ENCODE results near the gene TRAPPC1. TPM values are rescaled to one million over a fixed set of nuclear protein-coding genes. Genes with fewer than 3 reads are reported as not detected.

The TRAPPC1 gene
- total RNA-seq, 2 donors from 2014 or later: 179 to 180 TPM

DNA sequence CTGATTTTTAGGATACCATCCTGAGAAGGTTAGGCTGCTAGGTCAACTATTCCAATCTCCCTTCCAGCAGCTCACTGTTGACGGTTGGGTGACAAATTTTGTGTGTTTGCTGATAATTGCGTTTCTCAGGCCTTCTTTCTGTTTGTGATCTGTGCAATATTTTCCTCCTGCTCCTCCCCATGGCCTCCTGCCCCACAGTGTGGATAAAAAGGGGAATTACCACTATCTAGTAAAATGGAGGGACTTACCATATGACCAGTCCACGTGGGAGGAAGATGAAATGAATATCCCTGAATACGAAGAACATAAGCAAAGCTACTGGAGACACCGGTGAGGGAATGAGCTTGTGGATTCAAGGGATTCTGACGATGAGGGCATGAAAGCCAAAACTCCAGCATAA, 34.0 kb downstream of the TRAPPC1 start:
- Mint-ChIP-seq H3K9me3 (no peaks in the 10 kb centered on the region), H3K27me3 (no peaks in the 10 kb centered on the region), H3K36me3 (ENCODE audit: low read depth) (no peaks in the 10 kb centered on the region), H3K4me1 (peaks cover 22% of the 10 kb centered on the region), H3K27ac (peak overlapping the region; percentile 83), H3K4me3 (peak overlapping the region; percentile 50)
- peak; percentile 96 for ATAC-seq (replicated peaks)

DNA sequence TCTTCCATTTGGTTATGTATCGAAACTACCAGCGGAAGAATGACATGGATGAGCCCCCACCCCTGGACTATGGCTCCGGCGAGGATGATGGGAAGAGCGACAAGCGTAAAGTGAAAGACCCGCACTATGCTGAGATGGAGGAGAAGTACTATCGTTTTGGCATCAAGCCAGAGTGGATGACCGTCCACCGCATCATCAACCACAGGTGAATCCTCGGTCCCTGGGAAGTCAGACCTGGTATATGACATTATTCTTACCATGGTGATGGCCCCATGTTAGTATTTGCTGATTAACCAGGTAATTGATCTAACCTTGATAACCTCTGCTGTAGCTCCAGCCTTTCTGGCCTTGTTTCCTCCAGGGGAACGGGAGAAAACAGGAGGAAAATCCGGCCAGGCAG, 34.7 kb downstream of the TRAPPC1 start:
- Mint-ChIP-seq H3K27me3 (no peaks in the 10 kb centered on the region), H3K4me1 (peaks cover 22% of the 10 kb centered on the region), H3K36me3 (ENCODE audit: low read depth) (no peaks in the 10 kb centered on the region), H3K9me3 (no peaks in the 10 kb centered on the region), H3K4me3 (peak overlapping the region; percentile 50), H3K27ac (peak overlapping the region; percentile 83)
- peak; percentile 50 for ATAC-seq (replicated peaks)

DNA sequence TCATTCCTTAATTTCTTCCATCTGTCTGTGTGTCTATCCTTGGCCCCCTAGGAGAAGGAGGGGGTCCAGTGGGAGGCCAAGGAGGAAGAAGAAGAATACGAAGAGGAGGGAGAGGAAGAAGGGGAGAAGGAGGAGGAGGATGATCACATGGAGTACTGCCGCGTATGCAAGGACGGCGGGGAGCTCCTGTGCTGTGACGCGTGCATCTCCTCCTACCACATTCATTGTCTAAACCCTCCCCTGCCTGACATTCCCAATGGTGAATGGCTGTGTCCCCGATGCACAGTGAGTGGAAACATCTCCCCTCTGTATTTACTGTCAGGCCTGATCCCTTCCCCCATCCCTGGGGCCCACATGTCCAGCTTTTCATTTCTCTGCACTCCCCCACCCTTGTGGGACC, 36.9 kb downstream of the TRAPPC1 start:
- Mint-ChIP-seq H3K27me3 (no peaks in the 10 kb centered on the region), H3K9me3 (no peaks in the 10 kb centered on the region), H3K36me3 (ENCODE audit: low read depth) (no peaks in the 10 kb centered on the region), H3K4me1 (peaks cover 27% of the 10 kb centered on the region), H3K4me3 (no peak overlapping the region), H3K27ac (peak overlapping the region; percentile 39)
- no peak for ATAC-seq (replicated peaks)

DNA sequence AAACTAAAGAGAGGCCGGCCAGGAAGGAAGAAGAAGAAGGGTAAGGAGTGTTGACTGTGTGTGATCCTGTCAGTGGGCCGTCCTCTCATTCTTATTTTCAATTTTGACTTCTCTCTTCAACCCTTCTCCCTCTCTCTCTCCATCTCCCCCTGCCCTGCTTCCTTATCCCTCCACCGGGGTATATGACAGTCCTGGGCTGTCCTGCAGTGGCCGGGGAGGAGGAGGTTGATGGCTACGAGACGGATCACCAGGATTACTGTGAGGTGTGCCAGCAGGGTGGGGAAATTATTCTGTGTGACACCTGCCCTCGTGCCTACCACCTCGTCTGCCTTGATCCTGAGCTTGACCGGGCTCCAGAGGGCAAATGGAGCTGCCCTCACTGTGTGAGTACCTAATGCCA, 37.5 kb downstream of the TRAPPC1 start:
- Mint-ChIP-seq H3K9me3 (no peaks in the 10 kb centered on the region), H3K36me3 (ENCODE audit: low read depth) (no peaks in the 10 kb centered on the region), H3K4me3 (no peak overlapping the region), H3K4me1 (peaks cover 26% of the 10 kb centered on the region), H3K27ac (peak overlapping the region; percentile 39), H3K27me3 (no peaks in the 10 kb centered on the region)
- no peak for ATAC-seq (replicated peaks)

DNA sequence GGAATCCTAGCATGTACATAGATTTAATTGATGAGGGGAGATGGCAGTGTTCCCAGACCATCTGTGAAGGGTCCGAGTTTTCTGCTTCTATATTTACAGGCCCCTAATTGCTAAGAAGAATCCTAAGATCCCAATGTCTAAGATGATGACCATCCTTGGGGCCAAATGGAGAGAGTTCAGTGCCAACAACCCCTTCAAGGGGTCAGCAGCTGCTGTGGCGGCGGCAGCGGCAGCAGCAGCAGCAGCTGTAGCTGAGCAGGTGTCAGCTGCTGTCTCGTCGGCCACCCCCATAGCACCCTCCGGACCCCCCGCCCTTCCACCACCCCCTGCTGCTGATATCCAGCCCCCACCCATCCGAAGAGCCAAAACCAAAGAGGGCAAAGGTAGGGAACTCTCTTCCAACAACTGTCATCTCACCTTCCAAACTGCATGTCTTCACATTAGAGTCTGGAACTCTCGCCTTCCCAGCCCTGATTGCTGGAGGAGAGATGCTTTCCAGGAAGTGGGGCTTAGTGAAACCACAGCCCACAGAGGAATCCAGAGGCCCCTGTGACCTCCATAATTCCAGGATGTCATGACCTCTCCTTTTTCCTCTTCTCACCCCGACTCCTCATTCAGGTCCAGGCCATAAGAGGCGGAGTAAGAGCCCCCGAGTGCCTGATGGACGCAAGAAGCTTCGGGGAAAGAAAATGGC, 38.4 kb downstream of the TRAPPC1 start:
- Mint-ChIP-seq H3K27me3 (no peaks in the 10 kb centered on the region), H3K9me3 (no peaks in the 10 kb centered on the region), H3K36me3 (ENCODE audit: low read depth) (no peaks in the 10 kb centered on the region), H3K4me1 (peaks cover 26% of the 10 kb centered on the region), H3K4me3 (no peak overlapping the region), H3K27ac (no peak overlapping the region)
- ATAC-seq (replicated peaks): no peak

DNA sequence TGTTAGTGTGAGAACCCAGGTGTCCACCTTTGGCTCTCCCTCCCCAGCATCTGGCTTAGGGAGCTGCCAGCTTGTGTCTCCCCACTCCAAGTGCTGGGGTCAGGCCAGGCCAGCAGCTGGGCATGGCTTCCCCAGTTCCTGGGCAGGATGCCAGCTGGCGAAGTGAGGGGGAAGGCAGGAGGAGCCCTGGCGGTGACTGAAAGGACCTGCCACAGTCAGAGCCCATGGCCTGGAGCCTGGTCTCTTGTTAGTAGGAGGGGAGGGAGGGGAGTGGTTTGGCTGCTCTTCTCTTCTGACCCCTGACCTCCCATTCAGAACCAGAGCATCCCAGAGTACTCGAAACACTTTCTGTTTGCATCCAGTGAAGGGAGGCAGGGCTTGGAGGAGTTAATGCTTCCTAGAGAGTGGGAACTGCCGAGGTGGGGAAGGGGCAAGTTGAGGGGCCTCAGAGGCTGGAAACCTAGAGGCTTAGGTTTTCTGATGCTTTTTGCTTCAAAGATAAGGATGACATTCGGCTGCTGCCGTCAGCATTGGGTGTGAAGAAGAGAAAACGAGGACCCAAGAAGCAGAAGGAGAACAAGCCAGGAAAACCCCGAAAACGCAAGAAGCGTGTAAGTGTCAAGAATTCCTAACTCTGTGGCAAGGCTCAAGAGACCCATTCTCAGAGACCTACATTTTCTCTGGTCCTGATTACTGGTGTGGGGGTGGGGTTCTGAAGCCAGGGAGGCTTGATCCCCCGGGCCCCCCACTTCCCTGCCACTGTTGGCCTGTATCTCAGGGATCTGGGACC, 42.4 kb downstream of the TRAPPC1 start:
- H3K27ac Mint-ChIP-seq: no peak overlapping the region
- peak; percentile 5 for ATAC-seq (replicated peaks)
- peaks cover 10% of the 10 kb centered on the region for H3K4me1 Mint-ChIP-seq
- peaks cover 11% of the 10 kb centered on the region for H3K36me3 Mint-ChIP-seq (ENCODE audit: low read depth)
- H3K27me3 Mint-ChIP-seq: no peaks in the 10 kb centered on the region
- no peaks in the 10 kb centered on the region for H3K9me3 Mint-ChIP-seq
- no peak overlapping the region for H3K4me3 Mint-ChIP-seq

DNA sequence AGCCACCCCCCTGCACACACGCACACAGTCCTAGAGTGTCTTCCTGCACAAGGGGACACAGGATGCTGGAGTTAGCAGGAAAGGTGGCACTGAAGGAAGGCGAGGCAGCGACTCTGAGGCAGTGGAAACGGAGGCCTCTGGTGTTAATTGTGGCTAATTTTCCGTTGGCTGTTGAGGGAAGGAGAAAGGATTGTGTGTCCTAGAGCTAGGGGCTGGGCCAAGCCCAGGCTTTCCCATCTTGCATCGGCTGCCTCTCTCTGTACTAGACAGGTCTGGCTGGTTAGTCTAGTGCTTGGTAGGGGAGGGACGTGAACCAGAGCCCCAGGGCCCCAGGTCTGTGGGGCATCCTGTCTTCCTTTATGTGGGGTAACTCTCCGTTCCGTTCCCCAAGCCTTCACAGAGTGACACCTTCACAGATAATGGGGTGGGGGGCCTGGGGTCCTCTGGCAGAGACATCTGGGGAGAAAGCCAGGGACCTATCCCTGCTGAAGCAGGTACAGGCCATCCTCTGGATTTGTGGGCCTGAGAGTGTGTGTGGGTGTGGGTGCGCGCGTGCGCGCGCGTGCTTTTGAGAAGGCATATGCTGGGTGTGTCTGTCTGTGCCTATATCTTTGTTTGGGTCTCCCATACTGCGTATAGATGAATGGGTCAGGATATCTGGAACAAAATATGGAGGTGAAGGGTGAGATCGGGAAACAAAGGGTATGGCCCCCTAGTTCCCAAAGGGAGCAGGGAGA, 43.4 kb downstream of the TRAPPC1 start, which contains the start of gene CHD3:
CHD3 (plus strand) TSS at position 606 of the 737 bp plus-strand sequence. CDS start 212 bp downstream, outside the sequence.
- Mint-ChIP-seq H3K9me3 (no peaks in the 10 kb centered on the region), H3K4me3 (no peak within 1 kb of the TSS), H3K36me3 (ENCODE audit: low read depth) (peaks cover 11% of the 10 kb centered on the region), H3K27me3 (no peaks in the 10 kb centered on the region), H3K4me1 (peaks cover 10% of the 10 kb centered on the region), H3K27ac (no peak within 1 kb of the TSS)
- ATAC-seq (replicated peaks): peak; percentile 53

DNA sequence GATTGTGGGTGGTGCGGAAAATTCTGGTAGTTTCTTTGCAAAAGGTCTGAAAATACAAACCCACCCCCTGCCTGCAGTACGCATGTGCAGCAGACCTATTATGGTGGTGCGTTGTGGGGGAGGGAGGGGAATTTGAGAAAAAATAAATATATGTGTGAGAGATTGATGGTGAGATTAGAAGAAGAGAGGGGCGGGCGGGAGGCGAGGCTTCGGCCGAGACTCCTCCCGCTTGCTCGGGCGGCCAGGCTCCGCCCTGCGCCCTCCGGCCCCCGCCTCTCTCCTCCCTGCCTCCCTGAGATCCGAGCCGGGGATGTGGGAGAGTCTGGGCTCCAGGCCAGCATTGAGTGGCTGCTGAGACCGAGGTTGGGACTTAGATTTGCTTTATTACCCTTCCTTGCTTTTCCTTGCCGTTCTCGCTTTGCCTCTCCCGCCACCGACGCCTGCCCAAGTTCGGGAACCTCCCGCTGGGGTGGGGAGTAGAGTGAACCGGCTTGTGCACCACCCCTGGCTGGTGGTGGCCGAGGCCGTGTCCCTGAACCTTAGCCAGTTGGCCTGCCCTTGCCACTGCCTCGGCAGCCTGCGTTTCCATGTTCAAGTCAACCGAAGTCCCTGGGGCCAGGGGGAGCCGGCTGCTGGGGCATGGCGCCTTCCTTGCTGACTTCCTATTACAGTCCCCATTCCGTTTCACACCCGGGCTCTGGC, 44.1 kb downstream of the TRAPPC1 start:
- Mint-ChIP-seq H3K36me3 (ENCODE audit: low read depth) (peaks cover 11% of the 10 kb centered on the region), H3K4me3 (no peak overlapping the region), H3K27me3 (no peaks in the 10 kb centered on the region), H3K27ac (no peak overlapping the region), H3K4me1 (peaks cover 10% of the 10 kb centered on the region), H3K9me3 (no peaks in the 10 kb centered on the region)
- ATAC-seq (replicated peaks): peak; percentile 79

DNA sequence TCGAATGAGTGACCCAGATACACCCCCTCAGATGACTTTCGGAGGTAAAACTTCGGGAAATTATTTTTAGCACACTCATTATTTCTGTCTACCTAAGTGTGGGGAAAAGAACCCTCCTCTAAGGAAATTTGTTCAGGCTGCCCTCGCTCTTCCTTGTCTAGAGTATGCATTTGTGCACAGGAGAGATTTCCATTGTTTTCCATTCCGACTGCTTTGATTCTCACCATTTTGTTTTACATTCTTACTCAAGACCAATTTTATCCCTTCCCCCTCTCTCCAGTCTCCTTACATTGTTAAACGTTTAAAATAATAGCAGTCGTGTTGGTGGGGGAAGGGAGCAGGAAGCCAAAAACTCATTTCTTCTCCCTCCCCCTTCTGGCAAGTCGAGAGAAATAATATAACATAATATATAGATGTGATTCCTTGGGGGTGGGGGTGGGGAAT, 44.7 kb downstream of the TRAPPC1 start:
- Mint-ChIP-seq H3K27ac (no peak overlapping the region), H3K27me3 (no peaks in the 10 kb centered on the region), H3K4me1 (peaks cover 10% of the 10 kb centered on the region), H3K9me3 (no peaks in the 10 kb centered on the region), H3K36me3 (ENCODE audit: low read depth) (peaks cover 11% of the 10 kb centered on the region), H3K4me3 (no peak overlapping the region)
- no peak for ATAC-seq (replicated peaks)

DNA sequence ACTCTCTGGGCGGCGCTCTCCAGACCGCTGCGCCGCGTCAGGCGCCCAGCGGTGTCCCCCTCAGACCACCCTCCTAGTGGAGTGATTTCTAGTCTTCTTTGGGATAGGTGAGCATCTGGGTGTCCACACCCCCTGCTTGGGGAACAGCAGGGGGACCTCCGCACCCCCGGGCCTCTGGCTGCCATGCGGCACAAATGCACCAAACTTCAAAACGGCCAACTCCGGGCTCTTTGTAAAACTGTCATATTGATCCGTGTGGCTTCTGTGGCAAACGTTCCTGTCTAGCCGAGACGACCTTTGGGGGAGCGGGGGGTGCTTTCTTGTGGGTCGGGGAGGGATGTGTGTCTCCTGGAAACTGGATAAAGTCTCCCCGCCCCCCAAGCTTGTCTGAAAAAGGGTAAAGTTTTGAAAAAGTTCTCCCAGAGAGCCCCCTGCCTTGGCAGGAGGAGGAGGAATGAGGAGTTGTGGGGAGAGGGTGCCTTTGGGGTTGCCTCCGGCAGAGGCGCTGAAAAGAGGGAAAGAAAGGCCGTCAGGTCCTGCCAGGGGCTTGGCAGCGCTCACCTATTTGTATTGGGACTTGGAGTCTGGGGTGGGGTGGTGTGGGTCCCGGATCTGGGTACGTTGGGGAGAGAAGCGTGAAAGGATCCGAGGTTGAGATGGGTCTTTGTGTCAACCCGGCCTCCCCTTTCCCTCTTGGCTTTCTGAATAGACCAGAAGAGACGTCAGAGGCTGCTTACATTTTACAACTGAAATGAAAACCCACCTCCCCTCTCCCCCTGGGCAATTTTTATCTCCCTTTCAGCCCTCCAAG, 45.3 kb downstream of the TRAPPC1 start:
- Mint-ChIP-seq H3K27ac (no peak overlapping the region), H3K4me1 (peaks cover 10% of the 10 kb centered on the region), H3K9me3 (no peaks in the 10 kb centered on the region), H3K4me3 (no peak overlapping the region), H3K27me3 (no peaks in the 10 kb centered on the region), H3K36me3 (ENCODE audit: low read depth) (peaks cover 11% of the 10 kb centered on the region)
- ATAC-seq (replicated peaks): peak; percentile 5

DNA sequence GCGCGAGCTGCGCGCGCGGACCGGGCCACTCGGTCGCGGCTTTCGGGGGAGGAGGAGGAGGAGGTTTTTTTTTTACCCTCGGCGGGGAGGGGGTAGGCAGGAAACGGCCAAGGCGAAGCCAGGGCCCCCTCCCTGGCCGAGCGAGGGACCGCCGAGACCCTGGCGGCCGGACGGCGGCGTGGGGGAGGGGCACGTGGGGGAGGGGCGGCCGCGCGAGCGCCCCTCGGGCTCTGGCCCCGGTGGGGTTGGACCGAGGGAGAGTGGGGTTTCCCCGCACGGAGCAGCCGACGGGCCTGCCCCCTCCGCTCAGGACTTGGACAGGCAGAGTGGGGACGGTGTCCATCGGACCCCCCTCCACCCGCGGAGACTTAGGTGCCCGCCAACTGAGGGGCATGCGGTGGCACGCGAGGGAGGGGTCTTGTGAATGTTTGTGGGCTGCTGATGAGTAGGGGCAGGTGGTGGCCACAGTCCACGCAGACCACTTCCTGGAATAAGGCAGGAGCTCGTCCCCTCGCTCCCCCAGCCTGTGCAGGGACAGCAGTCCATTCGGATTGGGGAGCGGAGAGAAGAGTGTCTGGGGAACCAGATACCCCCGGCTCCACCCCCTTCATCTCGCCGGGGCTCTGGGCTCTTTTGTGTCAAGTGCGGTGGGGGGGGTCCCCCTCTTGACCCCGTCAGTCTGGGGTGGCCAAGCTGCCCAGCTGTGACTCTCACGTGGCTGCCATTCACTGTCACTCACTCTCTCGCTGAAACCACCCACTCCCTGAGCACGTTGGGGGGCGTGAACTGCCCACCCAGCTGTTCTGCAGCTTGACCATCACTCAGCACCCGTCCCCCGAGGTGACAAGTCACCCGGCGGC, 46.1 kb downstream of the TRAPPC1 start:
- peak; percentile 10 for ATAC-seq (replicated peaks)
- Mint-ChIP-seq H3K4me1 (peaks cover 9% of the 10 kb centered on the region), H3K4me3 (no peak overlapping the region), H3K36me3 (ENCODE audit: low read depth) (peaks cover 11% of the 10 kb centered on the region), H3K9me3 (no peaks in the 10 kb centered on the region), H3K27ac (no peak overlapping the region), H3K27me3 (no peaks in the 10 kb centered on the region)

DNA sequence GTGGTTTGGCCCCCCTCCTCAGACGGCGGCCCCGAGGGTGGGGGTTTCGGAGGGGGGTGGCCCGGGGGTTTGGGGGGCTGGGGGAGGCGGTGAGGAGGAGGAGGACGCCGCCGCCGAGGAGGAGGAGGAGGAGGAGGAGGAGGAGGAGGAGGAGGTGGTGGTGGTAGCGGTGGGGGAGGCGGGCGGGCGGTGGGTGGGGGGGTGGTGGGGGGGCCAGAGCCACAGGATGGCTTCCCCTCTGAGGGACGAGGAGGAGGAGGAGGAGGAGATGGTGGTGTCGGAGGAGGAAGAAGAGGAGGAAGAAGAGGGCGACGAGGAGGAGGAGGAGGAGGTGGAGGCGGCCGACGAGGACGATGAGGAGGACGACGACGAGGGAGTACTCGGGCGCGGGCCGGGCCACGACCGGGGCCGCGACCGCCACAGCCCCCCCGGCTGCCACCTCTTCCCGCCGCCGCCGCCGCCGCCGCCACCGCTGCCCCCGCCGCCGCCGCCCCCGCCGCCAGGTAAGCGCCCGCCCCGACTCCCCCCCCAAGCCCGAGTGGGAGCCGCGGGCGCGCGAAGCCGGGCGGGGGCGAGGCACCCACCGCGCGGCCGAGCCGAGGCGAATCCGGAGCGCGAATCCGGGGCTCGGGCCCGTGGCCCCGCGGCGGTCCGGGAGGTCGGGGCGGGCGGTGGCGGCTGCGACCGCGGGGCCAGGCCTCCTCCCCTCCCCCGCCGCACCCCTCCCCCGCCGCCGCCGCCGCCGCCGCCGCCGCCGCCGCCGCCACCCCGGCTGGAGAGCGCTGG, 47.0 kb downstream of the TRAPPC1 start:
- ATAC-seq (replicated peaks): no peak

More for the DNA sequence above, 47.0 kb downstream of the TRAPPC1 start:
- Mint-ChIP-seq H3K9me3 (no peaks in the 10 kb centered on the region), H3K4me1 (peaks cover 4% of the 10 kb centered on the region), H3K4me3 (peak overlapping the region; percentile 52), H3K36me3 (ENCODE audit: low read depth) (peaks cover 11% of the 10 kb centered on the region), H3K27ac (no peak overlapping the region), H3K27me3 (no peaks in the 10 kb centered on the region)

All from activated T-helper 17 cell treated with anti-CD3 and anti-CD28 coated beads, Interleukin-2, amount 50 U/mL, for 72 hours (primary cell).